IMR-90 (cell line): ENCODE data around the gene PRKN.

Source experiments
- POLR2A ChIP-seq: IDR thresholded peaks from 2 replicates; pipeline ENCODE4 v1.6.1; 2012; ENCODE audit warnings: mild to moderate bottlenecking, low read depth, low read length
- RAD21 ChIP-seq: IDR thresholded peaks from 2 replicates; pipeline ENCODE4 v1.6.1; 2012; ENCODE audit warnings: low read length, improper control_type of control experiment

DNA sequence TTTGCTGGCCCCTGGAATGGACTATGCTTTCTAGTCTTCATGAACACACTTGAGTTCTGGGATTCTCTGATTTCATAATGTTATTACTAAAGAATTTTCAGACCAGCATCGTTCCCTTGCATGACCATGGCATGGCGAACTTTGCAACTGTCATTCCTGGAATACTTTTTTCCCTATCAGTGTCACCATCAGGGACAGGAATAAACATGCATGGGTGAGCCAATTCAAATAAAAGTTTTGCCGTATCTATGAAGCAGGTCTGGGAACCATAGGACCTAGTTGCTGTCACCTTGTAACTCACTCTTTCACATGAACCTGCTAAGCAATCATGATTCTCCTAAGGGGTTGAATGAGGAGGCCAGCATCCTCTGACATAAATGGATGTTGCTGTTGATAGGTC, 1385.5 kb downstream of the PRKN start:
- TF ChIP-seq POLR2A (no peak), RAD21 (no peak)
